ENCODE data around the gene DAP3. TPM values are rescaled to one million over a fixed set of nuclear protein-coding genes. Genes with fewer than 3 reads are reported as not detected.

Gene DAP3
- total and polyA plus RNA-seq, 9 of the 15 experiments (the other 6 are each of a cell fraction or from before 2014, with no cell fraction given), result 155 to 484 (median 298) TPM

- TF ChIP-seq REST (IDR thresholded peaks at IDR 0.05; ENCODE audit: borderline replicate concordance) (no peak), REST (CRISPR knock-in tag; IDR thresholded peaks at IDR 0.05; ENCODE audit: low read depth) (no peak), ARNT (IDR thresholded peaks at IDR 0.05) (0 out of 4 replicates have a peak, but pooled peaks of 1 of the 2 experiments have one; percentile 41), MLLT1 (IDR thresholded peaks at IDR 0.05) (peak in 1 of 2 experiments; percentile 49; a peak in 1 of 4 replicates), NFIX (CRISPR knock-in tag; IDR thresholded peaks at IDR 0.05; ENCODE audit: low read depth) (no peak), ZNF586 (CRISPR knock-in tag; conservative IDR thresholded peaks at IDR 0.05) (no peak), ZNF408 (CRISPR knock-in tag; IDR thresholded peaks at IDR 0.05; ENCODE audit: low read depth) (no peak), HEY1 (CRISPR knock-in tag; IDR thresholded peaks at IDR 0.05; ENCODE audit: borderline replicate concordance) (no peak), TEAD2 (tag; IDR thresholded peaks at IDR 0.05) (no peak), ZNF197 (CRISPR knock-in tag; IDR thresholded peaks at IDR 0.05; ENCODE audit: low read depth) (no peak), HOXB6 (CRISPR knock-in tag; IDR thresholded peaks at IDR 0.05; ENCODE audit: borderline replicate concordance) (no peak), SIN3B (IDR thresholded peaks at IDR 0.05; ENCODE audit: low read depth) (no peak), EGR1 (conservative IDR thresholded peaks at IDR 0.05) (no peak), GTF2A2 (tag; IDR thresholded peaks at IDR 0.05) (no peak), SIN3A (IDR thresholded peaks at IDR 0.05; ENCODE audit: borderline replicate concordance in 2 of 2, control insufficient read depth in 1 of 2, low read depth in 2 of 2, low read length in 2 of 2) (no peak), ZNF239 (CRISPR knock-in tag; IDR thresholded peaks at IDR 0.05) (no peak), DIDO1 (tag; IDR thresholded peaks at IDR 0.05; ENCODE audit: low read depth) (no peak)
- TF ChIP-seq, protein P1, sequence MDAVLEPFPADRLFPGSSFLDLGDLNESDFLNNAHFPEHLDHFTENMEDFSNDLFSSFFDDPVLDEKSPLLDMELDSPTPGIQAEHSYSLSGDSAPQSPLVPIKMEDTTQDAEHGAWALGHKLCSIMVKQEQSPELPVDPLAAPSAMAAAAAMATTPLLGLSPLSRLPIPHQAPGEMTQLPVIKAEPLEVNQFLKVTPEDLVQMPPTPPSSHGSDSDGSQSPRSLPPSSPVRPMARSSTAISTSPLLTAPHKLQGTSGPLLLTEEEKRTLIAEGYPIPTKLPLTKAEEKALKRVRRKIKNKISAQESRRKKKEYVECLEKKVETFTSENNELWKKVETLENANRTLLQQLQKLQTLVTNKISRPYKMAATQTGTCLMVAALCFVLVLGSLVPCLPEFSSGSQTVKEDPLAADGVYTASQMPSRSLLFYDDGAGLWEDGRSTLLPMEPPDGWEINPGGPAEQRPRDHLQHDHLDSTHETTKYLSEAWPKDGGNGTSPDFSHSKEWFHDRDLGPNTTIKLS (IDR thresholded peaks at IDR 0.05; ENCODE audit: borderline replicate concordance, low read depth), result no peak
Measured at GRCh38 chr1:155744711-155745283, 55.9 kb downstream of the DAP3 start (continued).
